Stimulated activated CD4-positive, alpha-beta T cell treated with anti-CD3 and anti-CD28 coated beads, Interleukin-1b, Interleukin-23, amount 100 ng/mL, for 4 hours (primary cell): ENCODE measurements around the gene THG1L.

Experiments used
- DNase-seq, 2 donors: peaks; one replicate each; pipeline ENCODE4 v3.0.0-alpha.2; 2020; ENCODE audit warnings: low read depth in 2 of 2

Gene THG1L

DNA sequence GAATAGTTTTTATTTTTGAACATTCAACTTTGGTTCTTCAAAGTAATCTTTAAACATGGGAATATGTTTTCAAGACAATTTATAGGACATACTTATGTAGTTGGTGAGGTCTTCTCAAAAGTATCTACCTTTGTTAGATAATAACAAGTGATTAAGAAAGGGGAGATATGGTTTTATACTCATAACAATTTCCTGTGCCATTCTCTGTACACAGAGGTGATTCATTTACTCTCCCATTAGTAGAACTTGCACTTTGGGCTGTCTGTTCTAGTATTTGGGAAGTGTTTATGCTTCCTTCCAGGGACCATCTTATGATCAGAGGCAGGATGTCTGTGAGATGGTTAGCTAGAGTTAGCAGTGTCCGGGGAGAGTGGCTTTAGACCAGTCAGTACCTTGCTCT lies 27.5 kb downstream of the THG1L start:
- no peak for DNase-seq

DNA sequence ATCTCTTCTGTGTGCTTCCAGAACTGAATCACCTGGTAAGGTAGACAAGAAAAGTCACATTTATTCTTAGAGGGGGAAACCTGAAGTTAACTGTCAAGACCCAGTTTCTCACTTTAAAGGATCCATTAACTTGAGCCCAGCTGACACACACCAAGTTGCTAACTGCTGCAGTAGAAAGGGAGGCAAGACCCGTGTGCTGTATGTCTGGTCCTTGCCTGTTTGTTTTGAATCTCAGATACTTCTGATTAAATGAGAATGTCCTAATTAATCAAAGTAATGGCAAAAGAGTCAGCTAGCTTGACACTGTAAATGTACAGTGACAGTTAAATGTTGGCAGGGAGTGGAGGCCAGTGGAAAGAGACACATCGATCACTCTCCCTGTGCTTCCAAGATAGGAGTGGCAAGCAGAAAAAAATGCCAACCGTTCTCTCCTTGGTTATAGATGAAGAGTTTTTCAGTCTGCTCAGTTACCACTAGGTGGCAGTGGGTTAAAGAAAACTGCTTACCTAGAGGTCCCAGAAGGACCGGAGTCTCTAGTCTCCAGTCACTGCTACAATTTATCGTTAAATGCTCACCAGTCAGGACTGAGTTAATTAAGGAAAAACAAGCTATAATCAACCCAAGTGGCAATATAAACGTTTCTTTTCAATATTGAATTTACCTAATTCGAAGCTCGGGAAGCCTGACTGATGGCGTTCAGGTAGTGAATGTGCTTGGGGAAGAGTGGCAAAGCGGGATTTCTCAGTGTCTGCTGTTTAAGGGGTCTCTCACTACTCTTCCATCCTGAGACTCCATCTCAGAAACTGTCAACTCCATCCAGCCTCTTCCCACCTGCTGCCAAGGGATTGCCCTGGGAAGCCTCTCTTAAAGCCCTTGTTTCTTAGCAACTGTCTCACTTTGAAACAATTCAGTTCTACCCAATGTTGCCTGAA lies 30.7 kb downstream of the THG1L start:
- no peak for DNase-seq

DNA sequence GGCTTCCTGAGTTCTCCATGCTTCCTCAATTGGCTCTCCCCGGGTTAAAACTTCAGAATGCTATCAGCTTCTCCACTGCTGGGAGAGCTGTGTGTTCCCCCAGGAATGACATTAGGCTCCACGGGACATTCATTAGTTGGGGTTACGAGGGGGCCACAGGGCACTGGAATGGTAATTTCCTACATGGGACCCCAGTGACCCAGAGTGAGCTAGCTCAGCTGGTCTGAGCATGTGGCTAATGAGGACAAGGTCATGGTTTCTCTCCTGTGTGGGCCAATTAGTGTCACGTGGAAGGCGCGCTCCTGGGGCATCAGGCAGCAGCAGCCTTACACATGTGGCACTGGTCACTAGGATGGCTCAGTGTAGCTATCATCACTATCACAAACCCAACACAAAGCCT lies 33.3 kb downstream of the THG1L start:
- DNase-seq = no peak

DNA sequence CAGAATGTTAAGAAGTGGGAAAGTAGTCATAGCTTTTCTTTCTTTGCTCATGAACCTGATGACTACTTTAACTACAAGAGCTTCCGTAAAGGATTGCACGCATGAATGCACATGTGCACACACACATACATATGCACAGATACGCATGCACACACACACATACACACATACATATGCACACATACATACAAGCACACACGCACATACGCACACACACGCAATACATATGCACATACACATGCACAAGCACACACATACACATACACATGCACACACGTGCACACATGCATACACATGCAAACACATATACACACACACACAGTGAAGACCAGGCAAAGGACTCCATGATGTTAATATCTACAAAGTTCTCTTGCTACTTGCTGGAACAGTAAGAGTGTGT lies 35.2 kb downstream of the THG1L start:
- DNase-seq = no peak

DNA sequence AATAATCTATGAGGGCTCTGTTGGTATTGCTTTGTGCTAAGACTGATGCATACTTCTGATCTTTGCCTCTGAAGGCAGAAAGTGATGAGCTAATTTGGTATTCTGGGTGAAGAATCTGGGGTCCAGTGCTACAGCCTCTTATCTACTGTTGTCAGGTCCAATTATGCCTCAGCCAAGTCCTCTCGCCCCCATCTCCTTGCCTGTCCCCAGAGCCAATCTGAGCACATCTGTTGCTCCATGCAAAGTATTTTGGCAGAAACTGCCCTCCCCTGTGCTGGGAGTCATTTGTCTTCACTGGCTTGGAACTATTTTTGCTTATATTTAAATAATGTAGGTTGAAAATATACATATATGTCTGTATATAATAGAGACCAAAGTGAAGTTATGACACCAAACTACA lies 35.7 kb downstream of the THG1L start:
- DNase-seq = no peak

DNA sequence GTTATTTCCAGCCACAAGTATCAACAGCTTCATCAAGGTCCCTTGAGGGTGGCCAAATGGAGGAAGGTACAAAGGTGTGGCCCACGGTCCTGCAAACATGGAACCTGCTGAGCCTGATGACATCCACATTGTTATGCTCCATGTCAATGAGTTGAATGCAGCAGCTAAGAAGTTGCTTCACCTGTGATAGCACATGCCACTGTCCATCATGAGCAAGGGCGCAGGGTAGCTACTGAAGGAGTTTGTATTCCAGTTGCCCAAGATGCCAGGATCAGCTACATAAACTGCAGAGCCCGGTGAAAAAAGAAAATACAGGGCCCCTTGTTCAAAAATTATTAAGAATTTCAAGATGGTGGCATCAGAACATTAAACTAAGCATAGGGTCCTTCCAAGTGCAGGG lies 36.5 kb downstream of the THG1L start:
- no peak for DNase-seq

DNA sequence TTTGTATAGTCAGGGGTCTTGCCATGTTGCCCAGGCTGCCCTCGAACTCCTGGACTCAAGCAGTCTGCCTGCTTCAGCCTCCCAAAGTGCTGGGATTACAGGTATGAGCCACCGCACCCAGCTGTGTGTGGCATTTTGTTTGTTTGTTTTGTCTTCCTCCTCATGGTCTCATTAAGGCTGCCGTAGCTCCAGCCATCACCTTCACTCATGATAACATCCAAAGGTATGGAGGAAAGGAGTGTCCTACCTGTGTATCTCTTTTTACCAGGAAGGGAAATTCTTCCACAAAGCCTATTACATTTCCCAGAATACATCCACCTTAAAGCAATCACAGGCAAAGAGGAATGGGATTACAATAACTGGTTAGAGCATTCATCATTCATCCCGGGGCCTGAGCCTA lies 39.4 kb downstream of the THG1L start:
- no peak for DNase-seq

DNA sequence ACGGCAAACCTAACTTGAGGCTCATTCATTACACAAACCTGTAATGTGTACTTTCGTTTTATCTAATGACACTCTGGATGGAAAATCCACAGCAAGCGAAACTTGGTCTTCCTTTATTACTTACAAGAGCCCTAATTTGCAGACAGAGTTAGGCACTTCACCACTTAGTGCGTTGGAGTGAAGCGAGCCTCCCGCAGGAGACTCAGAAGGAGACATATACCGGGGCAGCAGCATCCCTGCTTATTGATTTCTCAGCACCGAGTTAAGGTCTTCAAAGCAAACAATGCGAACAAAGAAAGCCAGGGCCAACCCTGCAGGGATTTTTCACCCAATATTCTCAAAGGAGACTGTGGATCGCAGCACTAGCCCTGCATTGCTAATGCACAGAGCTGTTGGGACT lies 40.9 kb downstream of the THG1L start:
- no peak for DNase-seq

DNA sequence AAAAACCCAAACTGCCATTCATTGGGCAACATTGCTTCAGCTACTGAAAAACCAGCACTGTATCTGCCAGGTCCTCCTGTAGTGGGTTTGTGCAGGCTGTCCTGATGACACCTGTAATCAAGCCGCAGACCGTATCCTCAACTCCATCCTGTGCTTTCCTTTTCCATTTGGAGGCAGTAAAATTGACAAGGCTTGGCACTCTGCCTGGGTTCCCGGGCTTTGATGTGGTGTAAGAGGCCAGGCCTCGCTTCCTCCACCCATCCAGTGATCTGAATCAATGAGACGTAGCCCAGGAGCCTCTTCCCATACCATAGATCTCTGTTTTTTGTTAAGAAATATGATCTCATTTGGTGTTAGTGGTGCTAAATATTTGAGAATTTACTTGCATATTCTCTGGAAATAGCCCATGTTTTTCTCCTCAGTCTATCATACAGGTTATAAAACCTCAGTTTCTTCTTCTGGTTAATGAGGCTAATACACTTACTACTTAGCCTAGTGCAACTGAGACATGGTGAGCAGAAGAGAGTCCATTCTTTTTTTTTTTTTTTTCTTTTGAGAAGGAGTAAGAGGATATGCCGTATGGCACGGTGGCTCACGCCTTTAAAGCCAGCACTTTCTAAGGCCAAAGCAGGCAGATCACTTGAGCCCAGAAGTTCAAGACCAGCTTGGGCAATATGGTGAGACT lies 47.0 kb downstream of the THG1L start:
- DNase-seq = no peak

DNA sequence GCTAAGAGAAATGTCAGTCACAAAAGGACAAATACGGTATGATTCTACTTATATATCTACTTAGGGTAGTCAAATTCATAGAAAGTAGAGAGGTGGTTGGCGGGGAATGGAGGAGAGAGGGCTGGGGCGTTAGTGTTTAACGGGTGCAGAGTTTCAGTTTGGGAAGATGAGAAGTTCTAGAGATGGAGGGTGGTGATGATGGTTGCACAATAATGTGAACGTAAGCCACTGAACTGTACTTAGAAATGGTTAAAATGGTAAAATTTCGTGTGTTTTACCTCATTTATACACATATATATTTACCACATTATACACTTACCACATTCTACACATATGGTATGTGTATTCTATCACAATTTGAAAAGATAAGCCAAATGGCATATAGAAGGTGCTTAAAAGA lies 48.0 kb downstream of the THG1L start:
- DNase-seq = no peak

DNA sequence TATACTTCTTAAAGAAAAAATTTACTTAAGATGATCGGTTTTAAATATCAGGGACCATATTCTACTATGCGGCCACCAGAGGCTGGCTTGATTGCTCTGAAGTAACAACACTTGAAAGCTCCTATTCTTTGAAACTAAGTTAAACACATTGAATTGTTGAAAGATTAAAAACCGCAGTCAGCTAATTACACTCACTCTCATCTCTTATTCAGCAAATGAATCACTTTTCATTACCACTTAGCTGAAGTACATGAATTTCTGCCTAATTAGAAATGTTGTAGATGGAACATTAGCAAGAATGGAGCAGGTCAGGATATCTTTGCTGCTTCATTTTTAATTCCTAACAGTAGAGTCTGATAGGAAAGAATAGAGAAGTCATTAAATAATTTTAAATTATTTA lies 54.6 kb downstream of the THG1L start:
- DNase-seq = no peak
